IMR-90 (cell line): ENCODE results near the gene CMC1. TPM values are rescaled to one million over a fixed set of nuclear protein-coding genes. Genes with fewer than 3 reads are reported as not detected.

Source experiments
- CHD1 ChIP-seq: IDR thresholded peaks from 2 replicates; pipeline ENCODE4 v1.6.1; 2012; ENCODE audit warnings: low read depth, low read length, improper control_type of control experiment
- MXI1 ChIP-seq: IDR thresholded peaks from 2 replicates; pipeline ENCODE4 v1.6.1; 2012; ENCODE audit warnings: low read depth, mild to moderate bottlenecking, low read length, moderate library complexity, borderline replicate concordance
- NFE2L2 ChIP-seq: fragments of 150-350 bp; IDR thresholded peaks from 2 replicates; pipeline ENCODE4 v1.6.1; 2016; ENCODE audit warnings: low read depth, mild to moderate bottlenecking, low read length
- POLR2A ChIP-seq: IDR thresholded peaks from 2 replicates; pipeline ENCODE4 v1.6.1; 2012; ENCODE audit warnings: mild to moderate bottlenecking, low read depth, low read length
- RFX5 ChIP-seq: IDR thresholded peaks from 2 replicates; pipeline ENCODE4 v1.8.0; 2012; ENCODE audit warnings: low read depth, mild to moderate bottlenecking, low read length, moderate library complexity
- SMC3 ChIP-seq: fragments of 150-350 bp; IDR thresholded peaks from 2 replicates; pipeline ENCODE4 v1.6.1; 2016; ENCODE audit warnings: low read depth, mild to moderate bottlenecking, antibody characterized with exemption, low read length, moderate library complexity
- polyA plus RNA-seq, 3 experiments: library from polyadenylated mRNA; depleted of rRNA; stranded (reverse); fragments of >200 nt; gene quantifications; 2 replicates each; pipeline ENCODE4 v1.2.3, GENCODE V29; 2012; ENCODE audit warnings: low replicate concordance in 1 of 3
- total RNA-seq: library from RNA; depleted of rRNA; stranded (reverse); fragments of >200 nt; gene quantifications from 2 replicates; pipeline ENCODE4 v1.2.3, GENCODE V29; 2012
- TF ChIP-seq, protein P1 (sequence below): conservative IDR thresholded peaks from 2 replicates; pipeline ENCODE4 v1.5.1; 2012; ENCODE audit warnings: mild to moderate bottlenecking, low read depth, low read length, improper control_type of control experiment

The CMC1 gene
- total and polyA plus RNA-seq, 2 of the 4 experiments (the other 2 are of a cell fraction), result 1.6 to 18.3 TPM

DNA sequence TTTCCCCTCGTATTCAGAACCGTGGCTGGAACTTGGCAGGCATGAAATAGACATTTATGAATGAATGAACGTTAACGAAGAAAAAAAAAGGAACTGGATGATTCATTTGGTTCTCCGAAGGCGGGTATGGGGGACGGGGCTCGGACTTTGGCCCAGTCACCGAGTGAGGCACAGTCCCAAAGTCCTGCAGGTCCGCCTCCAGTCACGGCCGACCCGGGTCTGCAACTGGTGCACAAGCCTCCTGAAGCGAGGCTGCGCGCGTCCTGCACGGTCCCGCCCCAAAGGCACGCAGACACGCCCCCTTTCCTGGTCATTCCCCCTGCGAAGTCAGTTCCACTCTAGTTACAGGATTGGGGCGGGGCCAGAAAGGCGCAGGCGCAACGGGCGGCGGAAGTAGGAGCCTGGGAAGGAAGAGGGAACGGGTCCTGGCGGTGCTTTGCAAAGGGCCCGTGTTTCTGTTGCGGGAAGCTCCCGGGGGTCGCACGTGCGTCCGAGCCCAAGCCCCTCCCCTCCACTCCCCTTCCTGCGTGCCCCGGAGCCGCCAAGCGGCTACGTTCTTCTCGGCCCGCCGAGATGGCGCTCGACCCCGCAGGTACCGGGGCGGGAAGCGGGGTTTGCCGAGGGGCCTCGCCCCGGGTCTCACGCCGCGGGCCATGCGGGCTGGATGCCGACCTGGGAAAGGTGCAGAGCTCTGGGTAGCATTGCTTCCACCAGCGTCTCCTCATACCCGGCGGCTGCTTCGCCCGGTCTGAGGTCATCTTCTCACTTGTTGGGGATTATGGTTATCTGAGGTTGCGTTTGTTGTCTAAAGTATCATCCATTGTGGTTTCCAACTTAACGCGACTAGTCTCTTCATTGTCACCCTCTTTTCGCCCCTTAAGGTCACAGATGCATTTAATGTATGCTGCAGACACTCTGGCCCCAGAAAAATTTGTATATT, at the start of gene CMC1 (continued):
- TF ChIP-seq, protein P1, sequence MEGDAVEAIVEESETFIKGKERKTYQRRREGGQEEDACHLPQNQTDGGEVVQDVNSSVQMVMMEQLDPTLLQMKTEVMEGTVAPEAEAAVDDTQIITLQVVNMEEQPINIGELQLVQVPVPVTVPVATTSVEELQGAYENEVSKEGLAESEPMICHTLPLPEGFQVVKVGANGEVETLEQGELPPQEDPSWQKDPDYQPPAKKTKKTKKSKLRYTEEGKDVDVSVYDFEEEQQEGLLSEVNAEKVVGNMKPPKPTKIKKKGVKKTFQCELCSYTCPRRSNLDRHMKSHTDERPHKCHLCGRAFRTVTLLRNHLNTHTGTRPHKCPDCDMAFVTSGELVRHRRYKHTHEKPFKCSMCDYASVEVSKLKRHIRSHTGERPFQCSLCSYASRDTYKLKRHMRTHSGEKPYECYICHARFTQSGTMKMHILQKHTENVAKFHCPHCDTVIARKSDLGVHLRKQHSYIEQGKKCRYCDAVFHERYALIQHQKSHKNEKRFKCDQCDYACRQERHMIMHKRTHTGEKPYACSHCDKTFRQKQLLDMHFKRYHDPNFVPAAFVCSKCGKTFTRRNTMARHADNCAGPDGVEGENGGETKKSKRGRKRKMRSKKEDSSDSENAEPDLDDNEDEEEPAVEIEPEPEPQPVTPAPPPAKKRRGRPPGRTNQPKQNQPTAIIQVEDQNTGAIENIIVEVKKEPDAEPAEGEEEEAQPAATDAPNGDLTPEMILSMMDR, result no peak
- TF ChIP-seq CHD1 (no peak), MXI1 (peak; percentile 79; the same call in 1 of the 2 replicates), POLR2A (peak; percentile 77), NFE2L2 (no peak), RFX5 (no peak), SMC3 (no peak)
